NCI-H2196 (cell line): ENCODE measurements around the gene C17orf113.
A peak's percentile ranks its signal among the peaks of the same experiment; 100 is the strongest.

Source experiments
- DNase-seq: peaks from one replicate; lab custom pipeline; 2025; ENCODE audit not compliant: unreplicated experiment; lab: John Stamatoyannopoulos, UW

C17orf113 gene

DNA sequence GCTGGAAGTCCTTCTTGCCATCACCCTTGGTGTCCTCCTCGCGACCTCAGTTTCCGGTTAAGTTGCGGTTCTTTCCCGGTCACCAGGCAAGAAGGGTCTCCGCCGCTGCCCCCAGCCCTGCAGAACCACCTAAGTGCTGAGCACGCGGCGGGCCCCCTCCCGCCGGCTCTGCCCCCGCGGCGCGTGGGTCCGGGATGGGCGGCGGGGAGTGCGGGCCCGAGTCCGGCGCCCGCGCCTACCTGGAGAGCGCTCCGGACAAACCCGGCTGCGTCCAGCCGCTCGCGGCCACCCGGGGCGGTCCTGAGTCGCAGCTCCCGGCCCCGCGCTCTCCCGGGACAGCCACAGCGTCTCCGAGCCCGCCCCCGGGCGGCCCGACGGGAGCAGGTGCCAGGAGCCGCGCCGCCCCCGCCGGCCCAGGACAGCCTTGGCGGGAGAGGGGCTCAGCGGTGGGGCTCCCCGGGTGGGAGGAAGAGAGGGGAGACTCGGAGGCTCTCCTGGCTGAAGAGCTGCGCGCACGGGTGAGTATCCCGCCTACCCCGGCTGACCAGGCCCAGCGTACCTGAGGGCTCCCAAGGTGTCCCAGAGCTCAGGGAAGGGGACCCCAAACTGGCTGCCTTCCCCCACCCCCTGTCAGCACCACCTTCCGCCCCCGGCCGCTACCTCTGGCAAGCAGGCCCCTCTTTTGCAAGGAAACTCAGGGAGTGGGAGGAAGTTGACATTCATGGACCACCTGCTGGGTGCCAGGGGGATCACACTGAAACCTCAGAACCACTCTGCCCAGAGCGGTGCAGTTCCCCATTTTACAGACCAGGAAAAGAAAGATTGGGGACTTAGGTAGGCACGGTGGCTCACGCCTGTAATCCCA lies 22.2 kb upstream of the C17orf113 start:
- DNase-seq = no peak

DNA sequence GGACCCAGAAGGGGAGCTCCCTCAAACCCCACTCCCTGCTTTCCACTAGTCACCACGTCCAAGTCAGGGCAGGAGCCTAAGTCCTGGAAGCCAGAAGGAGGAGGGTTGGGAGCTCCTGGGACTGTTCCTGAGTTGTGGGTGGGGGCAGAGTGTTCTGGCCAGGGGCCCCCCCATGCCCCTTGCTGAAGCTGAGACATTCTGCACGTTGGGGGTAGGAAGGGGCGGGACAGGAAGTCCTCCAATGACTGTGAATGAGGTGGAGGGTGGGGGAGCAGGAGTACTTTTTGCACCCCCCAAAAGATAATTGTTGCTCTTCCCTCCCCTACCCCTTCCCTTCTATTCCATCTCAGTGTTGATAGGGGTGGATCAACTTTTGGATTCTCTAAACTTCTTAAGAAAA lies 21.4 kb upstream of the C17orf113 start:
- DNase-seq = no peak

DNA sequence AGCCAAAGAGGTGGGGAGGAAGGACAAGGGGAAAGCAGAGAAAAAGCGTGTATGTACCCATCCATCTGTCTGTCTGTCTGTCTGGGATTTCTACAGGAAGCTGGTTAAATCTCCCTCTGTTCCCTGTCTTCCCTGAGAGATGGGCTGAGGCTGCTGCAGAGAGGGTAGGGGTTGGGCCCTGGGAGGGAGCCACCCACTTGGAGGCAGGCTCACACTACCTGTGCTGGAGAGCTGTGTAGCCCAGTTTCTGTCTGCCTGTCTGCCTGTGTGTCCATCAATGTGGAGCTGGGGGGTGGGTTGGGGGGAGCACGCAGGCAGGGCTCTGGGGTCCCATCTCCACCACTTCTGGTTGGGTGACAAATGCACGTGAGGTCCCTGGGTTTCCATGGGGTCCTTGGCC lies 18.6 kb upstream of the C17orf113 start:
- no peak for DNase-seq

DNA sequence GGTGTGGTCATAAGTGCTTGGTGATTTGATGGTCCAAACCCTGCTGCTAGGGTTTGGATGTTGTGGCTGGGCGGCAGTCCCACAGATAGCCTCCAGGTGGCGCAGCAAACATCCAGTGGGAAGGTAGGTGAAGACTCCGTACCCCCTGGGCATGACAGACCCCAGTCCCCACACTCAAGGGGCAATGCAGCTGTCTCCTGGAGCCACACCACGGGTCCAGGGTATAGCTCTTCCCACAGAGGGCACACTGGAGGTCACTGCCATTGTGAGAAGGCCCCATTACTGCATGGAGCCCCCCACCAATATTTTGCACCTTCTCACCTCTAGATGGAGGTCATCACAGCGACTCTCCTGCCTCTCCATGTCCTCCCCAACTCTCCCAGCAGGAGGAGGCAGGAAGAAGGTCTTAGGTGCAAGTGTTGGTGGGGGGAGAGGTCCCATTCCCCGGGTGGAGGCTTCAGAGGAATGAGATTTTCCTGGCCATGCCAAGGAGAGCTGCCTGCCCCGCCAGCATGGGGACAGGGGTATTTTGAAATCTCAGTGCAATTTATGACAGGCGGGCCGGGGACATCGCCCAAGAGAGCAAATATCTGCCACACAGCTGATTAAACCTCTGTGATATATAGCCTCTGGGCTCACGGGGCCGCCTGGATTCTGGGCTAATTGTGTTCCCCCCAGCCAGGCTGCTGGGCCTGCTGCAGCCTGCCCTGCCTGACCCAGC lies 17.1 kb upstream of the C17orf113 start:
- DNase-seq = peak; percentile 43

DNA sequence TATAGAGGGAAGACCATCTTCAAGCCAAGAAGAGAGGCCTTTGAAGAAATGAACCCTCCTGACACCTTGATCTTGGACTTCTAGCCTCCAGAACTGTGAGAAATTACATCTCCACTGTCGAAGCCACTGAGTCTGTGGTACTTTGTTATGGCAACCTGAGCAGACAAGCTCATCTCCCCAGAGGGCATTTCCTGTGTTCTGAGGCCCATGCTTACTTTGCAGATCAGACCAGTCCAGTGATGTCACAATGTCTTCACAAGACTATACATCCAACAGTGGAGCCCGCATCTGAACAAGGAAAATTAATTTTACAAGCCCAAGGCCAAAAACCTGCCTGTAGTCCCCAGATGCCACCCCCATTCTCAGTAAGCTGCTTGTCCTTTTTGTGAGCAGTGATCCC lies 14.8 kb upstream of the C17orf113 start:
- DNase-seq = no peak

DNA sequence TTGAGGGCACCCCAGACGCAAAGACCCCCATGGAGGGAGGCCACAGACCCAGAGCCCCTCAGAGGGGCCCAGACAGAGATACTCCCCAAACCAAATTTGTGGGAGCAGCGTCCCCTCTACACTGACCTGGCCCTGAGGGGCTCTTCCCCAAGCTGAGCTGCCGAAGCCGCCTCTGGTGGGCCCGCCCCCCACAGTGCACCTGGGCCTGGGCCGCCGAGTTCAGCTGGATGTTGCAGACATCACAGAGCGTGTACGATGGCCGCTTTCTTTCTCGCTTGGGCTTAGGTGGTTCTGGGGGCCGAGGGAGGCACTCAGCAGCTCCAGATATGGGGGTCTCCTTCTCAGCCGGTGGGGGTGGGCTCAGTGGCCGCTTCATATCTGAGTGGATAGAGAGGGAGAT lies 12.3 kb upstream of the C17orf113 start:
- no peak for DNase-seq

DNA sequence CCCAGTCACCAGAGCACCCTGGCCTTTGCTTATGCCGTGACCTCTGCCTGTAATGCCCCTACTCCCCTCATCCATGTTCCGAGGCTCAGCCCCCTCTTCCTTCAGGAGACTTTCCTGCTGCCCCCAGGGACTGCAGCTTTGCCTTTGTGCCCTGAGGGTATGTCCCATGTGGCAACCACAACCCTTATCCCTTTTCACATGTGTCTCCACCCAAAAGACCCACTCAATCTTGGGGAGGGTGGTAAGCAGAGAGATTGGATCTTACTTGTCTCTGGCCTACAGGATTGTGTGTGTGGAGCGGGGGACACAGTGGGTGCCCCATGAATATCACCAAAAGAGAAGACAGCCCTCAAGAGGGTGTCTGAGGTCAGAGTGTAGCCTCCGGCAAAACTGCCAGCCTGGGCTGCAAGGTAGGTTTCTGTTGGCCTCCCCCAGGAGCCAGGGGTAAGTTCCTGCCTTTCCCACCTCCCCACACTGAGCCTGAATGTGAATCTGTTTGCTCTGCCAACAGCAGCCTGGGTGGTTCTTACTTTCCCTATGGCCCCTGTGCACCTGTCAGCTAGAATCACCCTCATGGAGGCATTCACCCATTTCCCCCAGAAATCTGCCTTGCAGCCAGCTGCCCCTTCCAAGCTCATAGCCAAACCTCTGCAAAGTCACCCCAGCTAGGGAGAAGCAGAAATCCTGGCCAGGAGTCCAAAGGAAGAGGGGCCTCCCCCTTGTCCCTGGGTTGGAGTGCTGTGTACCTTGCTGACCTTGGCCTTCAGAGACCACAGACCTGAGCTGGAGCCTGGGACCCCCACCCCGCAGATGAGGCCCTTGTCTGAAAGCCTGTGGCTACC lies 11.5 kb upstream of the C17orf113 start:
- DNase-seq = no peak

DNA sequence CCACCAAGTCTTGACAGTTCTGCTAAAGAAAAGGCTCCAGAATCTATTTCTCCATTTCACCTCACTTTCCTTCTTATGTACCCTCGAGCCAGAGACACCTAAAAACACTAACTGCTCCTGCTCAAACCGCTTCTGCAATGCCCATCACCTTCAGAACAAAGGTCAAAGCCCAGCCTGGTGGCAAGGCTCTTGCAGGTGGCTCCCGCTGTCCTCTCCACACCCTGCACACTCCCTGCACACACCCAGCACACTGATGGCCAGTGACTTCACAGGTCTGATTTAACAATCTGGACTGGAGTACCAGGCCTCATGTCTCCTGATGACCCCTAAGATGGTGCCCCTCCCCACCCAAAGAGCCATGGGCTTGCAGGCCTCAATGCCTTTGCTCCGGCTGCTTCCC lies 9.8 kb upstream of the C17orf113 start:
- DNase-seq = no peak

DNA sequence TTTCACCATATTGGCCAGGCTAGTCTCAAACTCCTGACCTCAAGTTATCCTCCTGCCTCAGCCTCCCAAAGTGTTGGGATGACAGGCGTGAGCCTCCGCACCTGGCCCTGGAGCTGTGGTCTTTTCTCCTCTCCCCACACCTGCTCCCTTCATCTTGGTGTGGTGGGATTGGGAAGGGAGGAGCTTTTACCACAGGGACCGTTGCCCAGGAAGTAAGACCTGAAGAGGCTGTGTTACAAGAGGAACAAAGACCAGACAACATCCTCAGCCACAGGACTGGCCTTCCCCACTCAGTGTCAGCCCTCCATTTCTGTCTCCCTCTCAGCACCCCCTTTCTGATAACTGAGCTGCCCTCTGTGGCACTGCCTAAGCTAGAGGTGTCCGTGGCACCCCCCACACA lies 9.4 kb upstream of the C17orf113 start:
- DNase-seq = no peak

DNA sequence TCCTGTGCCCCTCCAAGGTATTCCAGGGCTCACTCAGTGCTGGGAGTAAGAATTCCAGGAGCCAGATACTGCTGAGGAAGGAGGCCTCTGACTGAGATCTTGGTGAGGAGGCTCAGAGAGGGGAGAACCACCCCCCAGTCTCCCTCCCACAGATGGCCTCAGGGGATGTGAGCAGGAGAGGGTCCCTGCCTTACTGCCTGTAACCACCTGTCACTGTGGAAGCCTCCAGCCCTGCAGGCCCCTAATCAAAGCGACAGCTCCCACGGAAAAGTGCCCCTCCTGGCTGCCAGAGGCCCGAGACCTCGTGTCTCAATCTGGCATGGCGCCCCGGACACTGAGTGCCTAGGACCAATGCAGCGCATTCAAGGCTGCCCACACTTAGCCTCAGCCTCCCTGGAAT lies 7.7 kb upstream of the C17orf113 start:
- no peak for DNase-seq

DNA sequence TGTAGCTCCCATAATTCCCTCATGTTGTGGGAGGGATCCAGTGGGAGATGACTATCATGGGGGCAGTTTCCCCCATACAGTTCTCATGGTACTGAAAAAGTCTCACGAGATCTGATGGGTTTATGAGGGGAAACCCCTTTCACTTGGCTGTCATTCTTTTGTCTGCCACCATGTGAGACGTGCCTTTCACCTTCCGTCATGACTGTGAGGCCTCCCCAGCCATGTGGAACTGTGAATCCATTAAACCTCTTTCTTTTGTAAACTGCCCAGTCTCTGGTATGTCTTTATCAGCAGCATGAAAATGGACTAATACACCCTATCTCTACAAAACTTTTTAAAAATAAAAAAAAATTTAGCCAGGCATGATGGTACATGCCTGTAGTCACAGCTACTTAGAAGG lies 6.2 kb upstream of the C17orf113 start:
- DNase-seq = no peak

DNA sequence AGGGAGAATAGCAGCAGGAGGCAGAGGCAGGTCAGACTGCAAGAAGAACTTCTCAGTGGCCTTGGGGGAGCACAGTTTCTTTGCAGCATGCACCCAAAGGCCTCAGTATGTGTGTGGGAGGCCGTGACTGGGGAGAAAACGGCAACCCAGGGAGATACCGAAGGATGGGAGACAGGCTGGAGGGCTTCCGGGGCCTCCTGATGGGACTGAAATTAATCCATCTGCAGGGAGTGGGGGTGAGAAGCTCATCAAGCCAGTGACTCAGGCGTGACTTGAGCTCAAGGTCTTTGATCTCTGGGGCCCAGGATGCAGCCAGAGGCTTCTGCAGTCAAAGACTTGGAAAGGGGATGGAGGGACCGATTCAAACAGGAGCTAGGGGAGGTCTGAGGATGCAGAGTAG lies 5.1 kb upstream of the C17orf113 start:
- DNase-seq = no peak

DNA sequence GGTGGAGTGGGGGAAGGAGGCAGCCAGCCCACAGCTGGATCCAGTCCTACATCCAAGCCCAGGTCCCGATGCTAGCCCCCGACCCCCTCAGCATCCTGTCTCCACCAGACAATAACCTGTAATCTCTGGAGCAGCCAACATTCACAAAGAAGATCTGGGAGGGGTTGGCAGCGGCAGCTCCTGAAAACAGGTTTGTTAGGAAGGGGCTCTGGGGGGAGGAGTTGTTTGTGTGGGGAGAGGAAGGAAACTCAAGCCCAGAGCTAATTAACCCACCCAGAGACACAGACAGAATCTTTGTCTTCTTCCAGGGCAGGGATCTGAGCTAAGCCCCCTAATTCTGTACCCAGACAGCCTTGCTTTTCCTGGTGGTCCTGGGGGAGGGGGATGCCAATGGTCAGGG lies 4.6 kb upstream of the C17orf113 start:
- no peak for DNase-seq

DNA sequence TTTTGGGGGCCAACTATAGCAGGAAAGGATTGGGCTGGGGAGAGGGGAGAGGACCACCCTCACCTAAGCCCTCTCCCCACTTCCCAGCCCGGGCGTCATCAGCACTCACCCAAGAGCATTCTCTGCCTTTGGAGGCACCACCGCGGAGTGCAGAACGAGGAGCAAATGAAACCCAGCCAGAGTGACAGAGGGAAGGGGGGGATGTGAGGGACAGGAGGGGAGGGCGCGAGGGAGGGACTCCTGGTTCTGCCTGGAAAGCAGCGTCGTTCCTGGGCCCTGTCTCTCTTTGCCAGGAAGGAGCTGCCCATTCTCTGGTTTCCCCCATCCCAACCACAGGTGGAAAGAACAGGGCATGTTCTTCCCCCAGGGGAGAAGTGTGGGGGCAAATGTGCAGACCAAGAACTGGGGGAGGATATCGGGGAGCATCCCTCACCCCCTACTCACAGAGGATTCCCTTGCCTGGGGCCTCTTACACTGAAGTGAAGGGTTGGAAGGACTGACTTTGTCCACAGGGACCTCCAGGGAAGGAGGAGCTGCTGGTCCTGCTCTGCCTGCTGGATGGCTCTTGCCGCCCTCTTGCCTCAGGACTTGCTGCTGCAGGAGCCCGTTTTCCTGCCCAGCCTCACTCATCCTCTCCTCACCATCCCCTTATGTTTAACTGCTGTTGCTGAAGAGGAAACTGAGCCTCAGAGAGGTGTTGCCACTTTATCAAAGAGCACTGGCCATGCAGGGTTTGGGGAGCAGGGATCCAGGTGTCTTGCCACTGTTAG lies 3.5 kb upstream of the C17orf113 start:
- DNase-seq = no peak

DNA sequence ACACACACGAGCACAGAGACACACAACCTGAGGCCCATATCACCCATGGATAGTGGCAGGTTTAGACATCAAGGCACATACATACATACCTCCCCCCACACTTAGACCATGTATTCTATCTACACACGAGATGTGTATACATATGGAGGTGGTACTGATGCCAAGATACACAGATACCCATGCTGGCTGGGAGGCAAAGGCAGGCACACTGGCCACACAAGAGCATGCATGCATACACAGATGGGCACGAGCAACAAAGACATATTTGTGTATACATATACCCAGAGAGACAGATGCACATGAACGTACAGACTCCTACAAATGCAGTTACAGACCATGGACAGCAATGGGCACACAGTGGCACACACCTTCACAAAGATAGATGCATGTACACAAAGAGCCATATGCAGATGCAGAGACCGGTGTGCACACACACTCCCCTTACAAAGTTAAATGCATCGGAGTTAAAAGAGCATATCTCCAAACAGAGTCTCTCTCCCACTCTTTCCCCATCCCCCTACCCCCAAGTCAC lies 2.0 kb upstream of the C17orf113 start:
- no peak for DNase-seq

DNA sequence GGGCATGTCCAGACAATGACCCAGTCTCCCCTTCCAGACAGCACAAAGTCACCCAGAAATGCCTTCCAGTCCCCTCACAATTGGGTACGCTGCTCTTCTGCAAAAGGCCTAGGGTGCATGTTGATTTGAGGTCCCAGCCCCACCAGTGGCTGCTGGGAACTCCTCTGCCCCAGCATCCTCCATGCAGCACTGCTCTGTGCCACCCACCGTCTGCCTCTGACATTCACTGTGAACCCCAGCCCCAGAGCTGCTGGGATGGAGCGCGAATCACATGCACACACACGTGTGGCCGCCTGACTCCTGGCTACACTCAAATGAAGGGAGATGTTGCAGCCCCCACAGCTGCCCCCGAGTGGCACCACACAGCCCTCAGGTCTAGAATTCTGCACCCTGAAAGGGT lies 1.2 kb upstream of the C17orf113 start:
- no peak for DNase-seq

DNA sequence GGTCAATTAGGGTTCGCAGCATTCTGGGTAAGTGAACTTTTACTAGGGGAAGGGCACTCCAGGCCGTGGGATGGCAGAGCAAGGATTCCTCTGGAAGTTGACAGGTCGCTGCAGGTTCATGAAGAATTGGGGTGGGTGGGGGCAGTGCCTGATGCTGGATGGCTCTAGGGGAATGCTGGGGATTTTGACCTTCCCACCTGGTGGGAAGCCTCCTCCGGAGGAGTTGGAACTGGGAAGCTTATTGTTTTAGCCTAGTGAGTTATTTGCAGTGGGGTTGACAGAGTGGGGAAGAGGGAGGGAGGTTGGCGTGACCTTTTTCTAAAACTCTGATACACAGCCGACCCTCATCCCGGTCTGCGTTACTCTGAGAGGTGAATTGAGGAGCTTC lies 606 bp upstream of the C17orf113 start:
- no peak for DNase-seq

DNA sequence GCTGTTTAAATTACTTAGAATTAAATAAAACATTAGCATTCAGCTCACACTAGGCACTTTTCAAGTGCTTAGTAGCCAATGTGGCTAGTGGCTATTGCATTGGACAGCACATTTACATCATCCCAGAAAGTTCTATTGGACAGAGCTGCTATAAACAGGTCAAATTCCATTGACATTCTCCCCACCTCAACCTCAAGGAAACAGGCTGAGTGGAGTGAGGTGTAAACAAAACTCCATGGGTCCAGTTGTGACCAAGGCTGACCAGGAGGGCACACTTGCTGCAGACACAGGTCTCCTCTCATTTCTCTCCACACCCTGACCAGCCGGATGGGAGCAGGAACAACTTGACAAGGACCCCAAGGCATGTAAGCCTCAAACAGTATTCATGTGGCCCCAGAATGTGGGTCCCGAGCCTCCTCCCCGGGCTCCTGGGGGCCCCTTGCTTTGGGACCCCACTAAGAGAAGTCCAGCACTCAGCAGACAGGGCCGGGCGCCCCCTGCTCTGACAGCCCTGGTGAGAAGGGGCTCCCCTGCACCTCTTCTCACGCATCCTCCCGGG lies 488 bp downstream of the C17orf113 start:
- DNase-seq = no peak

DNA sequence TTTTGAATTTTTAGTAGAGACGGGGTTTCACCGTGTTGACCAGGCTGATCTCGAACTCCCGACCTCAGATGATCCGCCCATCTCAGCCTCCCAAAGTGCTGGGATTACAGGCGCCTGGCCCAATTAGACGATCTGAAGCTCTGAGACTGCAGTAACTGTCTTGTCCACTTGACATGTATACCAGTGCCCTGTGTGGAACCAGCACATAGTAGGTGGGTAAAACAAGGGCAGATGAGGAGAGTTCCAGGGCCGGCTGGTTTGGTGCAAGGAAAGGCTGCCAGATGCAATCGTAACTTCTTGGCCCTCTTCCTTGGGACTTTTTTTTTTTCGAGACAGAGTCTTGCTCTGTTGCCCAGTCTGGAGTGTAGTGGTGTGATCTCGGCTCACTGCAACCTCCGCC lies 3.1 kb downstream of the C17orf113 start:
- no peak for DNase-seq

DNA sequence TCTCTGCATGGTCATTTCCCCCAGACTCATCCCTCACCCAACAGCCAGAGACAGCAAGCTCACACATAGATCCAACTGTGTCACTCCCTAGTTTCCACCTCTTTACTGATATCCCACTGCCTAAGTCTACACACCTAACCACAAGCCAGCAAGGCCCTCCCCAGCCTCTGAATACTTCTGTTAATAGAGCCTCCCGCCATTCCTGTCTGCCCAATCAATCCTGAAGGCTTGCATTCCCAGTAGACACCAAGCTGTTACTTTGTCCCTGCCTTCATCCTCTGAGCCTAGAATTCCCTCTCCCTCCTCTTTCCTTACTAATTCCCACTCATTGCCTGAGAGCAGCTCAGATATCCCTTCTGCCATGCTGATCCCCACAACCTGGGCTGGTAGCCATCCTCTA lies 4.7 kb downstream of the C17orf113 start:
- DNase-seq = no peak
